SH-SY5Y (cell line): ENCODE data around the gene CNKSR3.

Experiments used
- GATA2 ChIP-seq: IDR thresholded peaks from 2 replicates; pipeline ENCODE4 v1.6.1; 2011; ENCODE audit warnings: mild to moderate bottlenecking, low read depth, low read length
- GATA3 ChIP-seq: IDR thresholded peaks from 2 replicates; pipeline ENCODE4 v1.6.1; 2011; ENCODE audit warnings: low read depth, mild to moderate bottlenecking, low read length, moderate library complexity

CNKSR3 gene

GRCh38 chr6:154386848-154387717, 123.4 kb downstream of the CNKSR3 start:
- TF ChIP-seq GATA2 (no peak), GATA3 (no peak)

- TF ChIP-seq GATA2 (no peak), GATA3 (no peak)
Measured at GRCh38 chr6:154384191-154384590, 126.3 kb downstream of the CNKSR3 start.

GRCh38 chr6:154383273-154383672, 127.2 kb downstream of the CNKSR3 start:
- no peak for TF ChIP-seq GATA3
- no peak for TF ChIP-seq GATA2

- TF ChIP-seq GATA2 = no peak
Measured at GRCh38 chr6:154382740-154383139, 127.7 kb downstream of the CNKSR3 start.

GRCh38 chr6:154381548-154381947, 128.9 kb downstream of the CNKSR3 start:
- TF ChIP-seq GATA3 (no peak), GATA2 (no peak)

GRCh38 chr6:154380741-154381140, 129.7 kb downstream of the CNKSR3 start:
- TF ChIP-seq GATA3 = no peak
- no peak for TF ChIP-seq GATA2

DNA sequence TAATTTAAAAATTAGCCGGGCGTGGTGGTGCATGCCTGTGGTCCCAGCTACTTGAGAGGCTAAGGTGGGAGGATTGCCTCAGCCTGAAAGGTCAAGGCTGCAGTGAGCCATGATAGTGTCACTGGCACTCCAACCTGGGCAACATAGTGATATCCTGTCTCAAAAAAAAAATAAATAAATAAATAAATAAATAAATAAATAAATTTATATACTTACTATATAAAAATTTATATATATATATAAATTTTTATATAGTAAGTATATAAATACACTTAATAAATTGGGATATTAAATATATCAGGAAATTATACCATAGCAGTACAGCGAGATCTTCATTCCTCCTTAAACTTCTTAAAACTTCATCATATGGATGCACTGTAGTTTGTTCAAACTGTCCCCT, 130.9 kb downstream of the CNKSR3 start:
- TF ChIP-seq GATA3 = no peak
- no peak for TF ChIP-seq GATA2

GRCh38 chr6:154378518-154378917, 132.0 kb downstream of the CNKSR3 start:
- TF ChIP-seq GATA2 = no peak
- no peak for TF ChIP-seq GATA3

DNA sequence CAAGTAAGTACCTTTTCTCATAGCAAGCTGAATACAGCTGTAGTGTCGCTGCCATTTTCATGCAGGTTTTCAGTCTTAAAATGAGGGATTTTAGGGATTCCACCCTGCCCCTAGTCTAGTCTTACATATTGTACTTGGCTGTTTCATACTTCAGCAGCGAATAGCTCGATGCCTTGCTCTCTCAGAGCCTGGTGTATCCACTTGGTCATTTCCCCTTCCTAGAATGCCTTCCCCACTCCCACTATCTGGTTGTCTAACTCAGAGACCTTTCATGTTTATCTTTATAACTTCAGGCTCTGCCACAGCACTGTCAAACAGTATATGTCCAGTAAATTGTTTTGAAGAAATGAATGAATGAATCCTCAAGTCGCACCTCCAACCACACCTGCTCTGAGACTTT, 132.8 kb downstream of the CNKSR3 start:
- TF ChIP-seq GATA3 (no peak), GATA2 (no peak)

DNA sequence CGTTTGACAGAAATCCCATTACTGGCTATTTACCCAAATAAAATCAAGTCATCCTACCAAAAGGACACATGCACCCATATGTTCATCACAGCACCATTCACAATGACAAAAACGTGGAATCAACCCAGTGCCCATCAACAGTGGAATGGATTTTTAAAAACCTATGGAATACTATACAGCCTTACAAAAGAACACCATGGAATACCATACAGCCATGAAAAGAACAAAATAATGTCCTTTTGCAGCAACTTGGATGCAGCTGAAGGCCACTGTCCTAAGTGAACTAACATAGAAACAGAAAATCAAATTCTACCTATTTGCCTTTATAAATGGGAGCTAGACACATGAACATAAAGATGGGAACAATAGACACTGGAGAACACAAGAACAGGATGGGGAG, 136.5 kb downstream of the CNKSR3 start:
- TF ChIP-seq GATA2 = no peak
- no peak for TF ChIP-seq GATA3

GRCh38 chr6:154371281-154371680, 139.2 kb downstream of the CNKSR3 start:
- TF ChIP-seq GATA3 (no peak), GATA2 (no peak)

DNA sequence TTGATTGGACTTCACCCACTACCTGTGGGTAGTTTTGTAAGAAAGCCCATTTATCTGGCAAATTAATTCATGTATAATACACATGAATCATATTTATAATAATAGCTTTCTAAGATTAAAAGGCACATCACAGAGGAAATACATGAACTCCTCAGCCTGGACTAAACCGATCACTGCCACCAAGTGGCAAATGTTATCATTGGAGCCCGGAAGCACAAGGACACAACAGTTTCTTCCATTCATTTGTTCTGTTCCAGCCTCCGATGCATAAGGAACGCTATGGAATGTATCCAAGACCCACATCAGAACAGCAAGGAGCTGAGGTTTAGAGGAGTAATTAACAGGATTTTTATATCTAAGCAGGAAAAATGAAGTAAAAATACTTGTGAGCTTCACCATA, 139.9 kb downstream of the CNKSR3 start:
- no peak for TF ChIP-seq GATA3
- TF ChIP-seq GATA2 = 0 out of 2 replicates have a peak, but pooled peaks have one; percentile 7

DNA sequence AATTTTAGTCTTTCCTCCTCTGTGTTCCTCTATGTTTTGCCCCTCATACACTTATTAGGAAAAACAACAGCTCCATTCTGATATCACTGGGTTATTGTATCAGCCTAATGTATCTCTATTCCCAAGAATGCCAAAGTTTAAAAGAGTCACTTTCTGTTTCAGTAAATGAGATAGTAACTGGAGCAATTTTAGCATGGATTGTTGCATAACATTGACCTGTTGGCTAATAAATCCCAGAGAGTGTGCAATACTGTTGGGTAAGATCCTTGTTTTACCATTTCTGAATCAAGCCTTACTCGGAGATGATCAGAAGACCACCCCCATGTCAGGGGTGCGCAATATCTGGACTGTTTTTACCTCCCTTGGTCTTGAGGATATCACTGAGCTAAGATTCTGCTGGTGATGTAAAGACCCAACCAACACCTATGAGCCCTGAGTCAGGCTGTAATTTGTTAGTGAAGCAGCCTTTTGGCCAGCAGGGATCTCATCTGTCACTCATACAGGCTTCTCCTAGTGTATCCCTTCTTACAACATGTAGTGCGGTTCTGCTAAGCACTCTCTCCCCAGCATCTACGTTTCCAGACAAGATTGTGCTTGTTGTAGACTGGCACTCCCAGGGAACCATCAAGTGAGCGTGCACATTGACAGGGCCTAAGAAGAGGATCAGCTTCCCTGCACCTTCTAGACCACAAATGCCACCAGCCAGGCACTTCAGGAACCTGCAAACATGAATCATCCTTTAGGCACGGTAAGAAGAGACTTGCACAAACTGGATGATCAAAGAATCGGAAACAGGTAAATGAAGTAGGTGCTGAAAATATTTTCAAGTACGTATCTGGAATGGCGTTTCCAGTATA, 142.4 kb downstream of the CNKSR3 start:
- TF ChIP-seq GATA2 = no peak
- TF ChIP-seq GATA3 = no peak

DNA sequence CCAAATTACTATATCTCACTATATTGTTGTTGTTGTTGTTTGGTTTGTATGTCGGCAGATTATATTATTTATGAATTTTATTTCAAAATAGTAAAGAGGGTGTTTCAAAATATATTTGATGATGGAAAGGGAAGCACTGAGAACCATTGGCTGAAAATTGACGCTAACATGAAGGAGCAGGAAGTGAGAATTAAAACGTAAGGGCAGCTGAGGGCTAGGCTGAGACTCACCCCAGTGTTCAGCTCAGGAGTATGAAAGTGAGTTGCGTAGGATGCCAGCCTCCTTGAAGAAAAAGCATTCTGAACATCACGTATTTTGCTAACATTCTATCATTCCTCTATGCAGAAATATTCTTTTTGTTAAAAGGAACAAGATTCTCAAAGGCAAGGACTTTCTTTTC, 143.1 kb downstream of the CNKSR3 start:
- TF ChIP-seq GATA3 (no peak), GATA2 (no peak)

DNA sequence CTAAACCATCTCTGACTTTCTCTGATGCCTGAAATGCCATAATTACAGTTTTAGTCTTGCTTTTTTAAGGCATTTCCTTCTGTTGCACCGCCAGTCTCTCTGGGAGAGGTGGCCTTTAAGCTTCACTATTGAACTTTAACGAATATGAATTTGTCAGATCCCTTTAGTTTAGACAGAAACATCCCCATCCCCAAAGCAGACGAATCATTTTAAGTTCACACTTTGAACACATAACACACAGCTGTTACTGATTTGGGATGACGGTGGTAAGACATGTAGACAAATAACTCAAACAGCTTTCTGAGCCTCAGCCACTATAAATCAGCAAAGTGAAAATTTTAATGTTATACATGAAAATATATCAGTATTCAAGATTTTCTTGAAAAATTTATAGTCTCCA, 146.7 kb downstream of the CNKSR3 start:
- no peak for TF ChIP-seq GATA3
- TF ChIP-seq GATA2 = no peak
